HFF-Myc (cell line): ENCODE results near the gene MFNG.

ENCODE experiments used
- DNase-seq: peaks from one replicate; pipeline ENCODE4 v3.0.0-alpha.2; 2011; ENCODE audit warnings: low read depth; ENCODE audit errors: extremely low read depth
- H3K4me3 ChIP-seq: replicated peaks from 2 replicates; pipeline ENCODE4 v1.5.1; 2011; ENCODE audit warnings: low read depth, mild to moderate bottlenecking, control low read depth, low read length
- TF ChIP-seq, protein P1 (sequence below): IDR thresholded peaks from 2 replicates; pipeline ENCODE4 v1.5.1; 2012; ENCODE audit warnings: mild to moderate bottlenecking, low read depth, low read length, control low read depth; ENCODE audit errors: missing control alignments

The MFNG gene

GRCh38 chr22:37425369-37425768 lies 60.8 kb downstream of the MFNG start:
- peak overlapping the region; percentile 57 for H3K4me3 ChIP-seq
- DNase-seq: no peak
- TF ChIP-seq, protein P1, sequence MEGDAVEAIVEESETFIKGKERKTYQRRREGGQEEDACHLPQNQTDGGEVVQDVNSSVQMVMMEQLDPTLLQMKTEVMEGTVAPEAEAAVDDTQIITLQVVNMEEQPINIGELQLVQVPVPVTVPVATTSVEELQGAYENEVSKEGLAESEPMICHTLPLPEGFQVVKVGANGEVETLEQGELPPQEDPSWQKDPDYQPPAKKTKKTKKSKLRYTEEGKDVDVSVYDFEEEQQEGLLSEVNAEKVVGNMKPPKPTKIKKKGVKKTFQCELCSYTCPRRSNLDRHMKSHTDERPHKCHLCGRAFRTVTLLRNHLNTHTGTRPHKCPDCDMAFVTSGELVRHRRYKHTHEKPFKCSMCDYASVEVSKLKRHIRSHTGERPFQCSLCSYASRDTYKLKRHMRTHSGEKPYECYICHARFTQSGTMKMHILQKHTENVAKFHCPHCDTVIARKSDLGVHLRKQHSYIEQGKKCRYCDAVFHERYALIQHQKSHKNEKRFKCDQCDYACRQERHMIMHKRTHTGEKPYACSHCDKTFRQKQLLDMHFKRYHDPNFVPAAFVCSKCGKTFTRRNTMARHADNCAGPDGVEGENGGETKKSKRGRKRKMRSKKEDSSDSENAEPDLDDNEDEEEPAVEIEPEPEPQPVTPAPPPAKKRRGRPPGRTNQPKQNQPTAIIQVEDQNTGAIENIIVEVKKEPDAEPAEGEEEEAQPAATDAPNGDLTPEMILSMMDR: no peak

GRCh38 chr22:37423283-37423682 lies 62.9 kb downstream of the MFNG start:
- TF ChIP-seq, protein P1: no peak
- DNase-seq: no peak
- H3K4me3 ChIP-seq: no peak overlapping the region

GRCh38 chr22:37421468-37421877 lies 64.7 kb downstream of the MFNG start:
- H3K4me3 ChIP-seq: no peak overlapping the region
- TF ChIP-seq, protein P1: no peak
- DNase-seq: no peak

DNA sequence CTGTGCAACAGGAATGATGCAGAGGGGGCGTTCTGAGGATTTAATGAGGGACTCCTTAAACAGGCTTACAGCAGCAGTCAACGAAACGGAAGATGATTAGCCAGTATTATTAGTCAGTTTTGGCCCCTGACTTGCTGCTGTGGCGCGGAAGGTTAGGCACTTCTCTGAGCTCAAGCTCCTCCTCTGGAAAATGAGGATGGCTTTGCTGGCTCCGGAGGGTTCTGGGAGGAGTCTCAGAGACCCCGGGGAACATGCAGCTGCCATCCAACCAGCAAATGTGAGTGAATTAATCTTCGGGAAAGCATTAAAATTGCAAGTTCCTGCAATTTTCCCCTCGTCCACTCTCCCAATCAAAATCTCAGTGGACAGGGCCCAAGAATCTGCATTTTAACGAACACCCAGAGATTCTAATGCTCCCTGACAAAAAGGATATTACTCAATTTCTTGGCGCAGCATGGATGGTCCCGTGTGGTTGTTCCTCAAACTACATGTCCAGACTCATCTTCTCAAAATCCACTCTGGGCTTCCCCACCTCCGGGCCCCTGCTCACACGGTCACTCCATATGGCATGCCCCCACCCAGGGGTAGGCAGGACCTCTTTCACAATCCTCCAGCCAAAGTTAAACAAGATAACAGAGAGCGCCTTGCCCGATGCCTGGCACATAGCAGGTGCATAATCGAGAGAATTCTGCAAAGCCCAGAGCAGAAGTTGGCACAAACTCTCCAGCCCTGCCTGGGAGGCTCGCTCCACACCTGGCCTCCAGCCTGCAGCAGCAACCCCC lies 65.3 kb downstream of the MFNG start:
- TF ChIP-seq, protein P1: no peak
- DNase-seq: no peak
- H3K4me3 ChIP-seq: peak overlapping the region; percentile 43

DNA sequence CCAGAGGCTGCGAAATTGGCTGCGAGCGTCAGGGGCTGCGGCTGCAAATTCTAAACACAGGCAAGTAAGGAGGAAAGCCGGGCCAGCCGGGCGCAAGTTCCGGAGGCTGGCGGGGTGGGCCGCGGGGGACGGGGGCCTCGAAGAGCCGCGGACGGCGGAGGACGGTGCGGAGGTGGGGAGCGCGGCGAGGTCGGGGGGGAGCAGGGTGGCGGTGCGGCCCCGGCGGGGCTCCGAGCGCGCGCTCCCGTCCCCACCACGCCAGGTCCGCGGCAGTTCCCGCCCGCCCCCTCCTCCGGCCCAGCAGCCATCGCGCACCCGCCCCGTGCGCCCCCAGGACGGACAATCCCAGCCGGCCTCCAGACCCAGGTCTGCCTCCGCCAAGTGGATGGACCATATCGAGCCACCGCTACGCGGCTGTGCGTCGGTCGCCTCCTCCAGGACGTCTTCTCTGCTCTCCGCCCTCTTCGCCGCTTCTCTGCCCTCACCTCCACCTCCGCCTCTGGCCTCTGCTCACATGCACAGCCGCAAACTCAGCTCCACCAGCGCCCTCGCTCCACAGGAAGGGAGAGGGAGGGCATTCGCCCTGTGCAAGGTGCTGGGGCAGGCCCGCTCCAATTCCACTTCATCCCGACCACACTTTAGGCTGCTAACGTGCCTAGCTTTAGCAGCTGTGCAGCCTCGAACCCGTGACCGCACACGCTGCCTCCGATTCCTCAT lies 66.1 kb downstream of the MFNG start:
- peak overlapping the region; percentile 43 for H3K4me3 ChIP-seq
- no peak for DNase-seq
- TF ChIP-seq, protein P1: no peak

DNA sequence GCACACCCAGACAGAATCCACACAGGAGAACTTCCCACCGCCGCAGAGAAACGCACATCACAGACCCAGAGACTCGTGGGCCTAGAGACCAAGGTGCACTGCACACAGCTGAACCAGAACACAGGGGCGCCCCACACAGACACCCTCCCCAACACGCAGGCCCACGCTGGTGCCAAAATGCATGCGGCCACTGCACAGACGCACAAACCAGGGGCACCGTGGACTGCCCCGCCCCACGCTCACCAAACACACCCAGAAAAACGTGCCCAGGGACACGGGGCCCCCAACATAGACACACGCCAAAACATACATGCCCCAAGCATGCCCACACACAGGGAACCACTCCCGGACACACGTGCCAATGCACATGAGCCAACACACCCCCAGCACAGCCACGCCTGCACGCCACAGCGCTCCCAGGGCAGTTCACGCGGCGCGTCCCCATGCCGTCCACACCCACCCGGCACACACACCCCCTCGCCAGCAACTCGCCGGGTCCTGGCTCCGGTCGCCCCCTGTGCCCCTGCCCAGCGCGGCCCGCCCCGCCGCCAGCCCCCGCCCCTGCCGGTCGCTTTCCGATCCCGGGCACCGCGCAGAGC lies 66.7 kb downstream of the MFNG start:
- DNase-seq: no peak
- peak overlapping the region; percentile 43 for H3K4me3 ChIP-seq
- TF ChIP-seq, protein P1: no peak
